Measurements from ENCODE around the gene TSPAN17.

Gene TSPAN17

DNA sequence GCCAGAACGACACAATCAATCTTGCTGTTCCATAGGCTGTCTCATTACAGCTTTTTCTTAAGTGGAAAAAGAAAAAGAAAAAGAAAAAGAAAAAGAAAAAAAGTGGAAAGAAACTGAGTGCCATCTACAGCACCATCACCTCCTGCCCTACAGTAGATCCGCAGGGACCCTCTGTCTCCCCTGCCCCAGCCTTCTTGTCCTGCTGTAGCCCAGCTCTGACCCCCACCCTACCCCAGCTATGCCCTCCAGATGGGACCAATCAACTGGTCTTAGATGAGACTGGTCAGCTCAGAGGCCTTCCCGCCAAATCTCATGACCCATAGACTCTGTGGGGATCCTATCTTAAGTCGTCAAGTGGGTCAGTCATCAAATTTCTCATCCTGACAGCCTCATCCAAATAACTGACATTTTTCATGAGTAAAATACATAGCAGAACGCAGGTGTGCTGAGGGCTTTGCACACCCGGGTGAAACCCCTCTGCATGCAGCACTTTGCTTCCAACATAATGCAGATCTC, 34.8 kb downstream of the TSPAN17 start:
- peaks cover 2% of the 10 kb centered on the region for H3K4me1 ChIP-seq (ENCODE audit: control insufficient read depth, insufficient read depth, low read length, unreplicated experiment)
- no peaks in the 10 kb centered on the region for H3K79me2 ChIP-seq (ENCODE audit: control insufficient read depth, insufficient read depth, low read length, unreplicated experiment)
- H3K4me3 ChIP-seq (ENCODE audit: low read depth, low read length) = no peak overlapping the region
- H3K27ac ChIP-seq (ENCODE audit: low read depth, low read length) = no peak overlapping the region
- peaks cover 85% of the 10 kb centered on the region for H3K27me3 ChIP-seq (ENCODE audit: insufficient read depth, low read length)
- no peaks in the 10 kb centered on the region for H3K36me3 ChIP-seq (ENCODE audit: insufficient read depth, low read length)
- H2AFZ ChIP-seq (ENCODE audit: low read length, unreplicated experiment) = no peak overlapping the region

DNA sequence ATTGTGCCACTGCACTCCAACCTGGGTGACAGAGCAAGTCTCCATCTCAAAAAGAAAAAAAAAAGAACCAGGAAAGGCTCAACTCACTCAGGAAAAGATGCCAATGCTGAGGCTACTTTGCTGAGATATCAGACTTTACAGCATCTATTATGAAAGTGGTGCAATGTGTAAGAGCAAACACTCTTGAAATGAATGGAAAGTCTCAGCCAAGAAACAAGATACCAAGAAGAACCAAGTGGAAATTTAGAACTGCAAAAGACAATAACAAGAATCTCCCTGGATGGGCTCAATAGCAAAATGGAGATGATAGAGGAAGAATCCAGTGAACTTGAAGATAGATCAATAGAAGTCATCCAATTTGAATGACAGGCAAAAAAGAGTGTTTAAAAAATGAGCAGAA, 37.7 kb downstream of the TSPAN17 start:
- H3K36me3 ChIP-seq (ENCODE audit: insufficient read depth, low read length) = no peaks in the 10 kb centered on the region
- H3K4me3 ChIP-seq (ENCODE audit: low read depth, low read length) = no peak overlapping the region
- H3K4me1 ChIP-seq (ENCODE audit: control insufficient read depth, insufficient read depth, low read length, unreplicated experiment) = no peaks in the 10 kb centered on the region
- H2AFZ ChIP-seq (ENCODE audit: low read length, unreplicated experiment) = no peak overlapping the region
- H3K27ac ChIP-seq (ENCODE audit: low read depth, low read length) = no peak overlapping the region
- peaks cover 90% of the 10 kb centered on the region for H3K27me3 ChIP-seq (ENCODE audit: insufficient read depth, low read length)
- no peaks in the 10 kb centered on the region for H3K79me2 ChIP-seq (ENCODE audit: control insufficient read depth, insufficient read depth, low read length, unreplicated experiment)

DNA sequence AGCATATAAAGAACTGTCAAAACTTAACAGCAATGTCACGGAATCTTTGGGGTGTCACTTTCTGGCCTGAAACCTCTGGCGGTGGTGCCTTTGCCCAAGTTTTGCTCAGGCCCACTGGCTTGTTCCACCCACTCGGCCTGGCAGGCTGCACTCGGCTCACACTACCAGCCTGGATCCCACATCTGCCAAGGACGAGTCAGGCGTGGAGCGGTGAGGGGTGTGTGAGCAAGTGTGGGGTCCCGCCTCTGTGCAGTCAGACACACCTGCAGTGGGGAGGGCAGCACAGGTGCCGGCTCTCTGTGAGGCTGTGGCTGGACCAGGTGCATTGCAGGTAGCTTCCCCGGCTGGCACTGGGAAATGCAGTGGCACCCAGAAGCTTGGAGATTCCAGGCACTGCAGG, 40.0 kb downstream of the TSPAN17 start:
- Histone ChIP-seq H3K79me2 (ENCODE audit: control insufficient read depth, insufficient read depth, low read length, unreplicated experiment) (no peaks in the 10 kb centered on the region), H3K36me3 (ENCODE audit: insufficient read depth, low read length) (no peaks in the 10 kb centered on the region), H2AFZ (ENCODE audit: low read length, unreplicated experiment) (no peak overlapping the region), H3K27me3 (ENCODE audit: insufficient read depth, low read length) (peaks cover 90% of the 10 kb centered on the region), H3K4me1 (ENCODE audit: control insufficient read depth, insufficient read depth, low read length, unreplicated experiment) (no peaks in the 10 kb centered on the region), H3K27ac (ENCODE audit: low read depth, low read length) (no peak overlapping the region), H3K4me3 (ENCODE audit: low read depth, low read length) (no peak overlapping the region)

DNA sequence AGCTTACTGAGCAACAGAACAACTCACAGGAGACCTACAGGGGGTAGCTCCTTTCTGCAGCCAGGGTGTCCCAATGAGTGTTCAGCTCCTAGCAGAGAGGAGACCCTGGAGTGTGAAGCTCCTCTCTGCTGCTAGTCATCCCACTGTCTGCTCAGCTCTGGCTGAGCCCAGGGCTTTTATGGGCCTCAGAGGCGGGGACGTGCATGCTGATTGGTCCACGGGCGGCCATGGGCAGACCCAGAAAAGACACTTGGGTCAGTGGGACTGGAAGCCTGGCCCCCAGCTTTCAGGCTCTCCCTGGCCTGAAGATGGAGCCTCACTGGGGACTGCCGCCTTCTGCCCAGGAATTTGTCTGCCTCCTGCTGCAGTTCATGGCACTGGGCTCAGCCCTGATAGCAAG, 40.6 kb downstream of the TSPAN17 start:
- Histone ChIP-seq H3K4me3 (ENCODE audit: low read depth, low read length) (no peak overlapping the region), H3K27ac (ENCODE audit: low read depth, low read length) (no peak overlapping the region), H3K27me3 (ENCODE audit: insufficient read depth, low read length) (peaks cover 90% of the 10 kb centered on the region), H3K36me3 (ENCODE audit: insufficient read depth, low read length) (no peaks in the 10 kb centered on the region), H2AFZ (ENCODE audit: low read length, unreplicated experiment) (no peak overlapping the region), H3K79me2 (ENCODE audit: control insufficient read depth, insufficient read depth, low read length, unreplicated experiment) (no peaks in the 10 kb centered on the region), H3K4me1 (ENCODE audit: control insufficient read depth, insufficient read depth, low read length, unreplicated experiment) (no peaks in the 10 kb centered on the region)

GRCh38 chr5:176690911-176691310, 43.6 kb downstream of the TSPAN17 start:
- H3K79me2 ChIP-seq (ENCODE audit: control insufficient read depth, insufficient read depth, low read length, unreplicated experiment) = no peaks in the 10 kb centered on the region
- no peaks in the 10 kb centered on the region for H3K36me3 ChIP-seq (ENCODE audit: insufficient read depth, low read length)
- no peak overlapping the region for H3K27ac ChIP-seq (ENCODE audit: low read depth, low read length)
- no peak overlapping the region for H3K4me3 ChIP-seq (ENCODE audit: low read depth, low read length)
- H3K4me1 ChIP-seq (ENCODE audit: control insufficient read depth, insufficient read depth, low read length, unreplicated experiment) = no peaks in the 10 kb centered on the region
- no peak overlapping the region for H2AFZ ChIP-seq (ENCODE audit: low read length, unreplicated experiment)
- H3K27me3 ChIP-seq (ENCODE audit: insufficient read depth, low read length) = peaks cover 90% of the 10 kb centered on the region

DNA sequence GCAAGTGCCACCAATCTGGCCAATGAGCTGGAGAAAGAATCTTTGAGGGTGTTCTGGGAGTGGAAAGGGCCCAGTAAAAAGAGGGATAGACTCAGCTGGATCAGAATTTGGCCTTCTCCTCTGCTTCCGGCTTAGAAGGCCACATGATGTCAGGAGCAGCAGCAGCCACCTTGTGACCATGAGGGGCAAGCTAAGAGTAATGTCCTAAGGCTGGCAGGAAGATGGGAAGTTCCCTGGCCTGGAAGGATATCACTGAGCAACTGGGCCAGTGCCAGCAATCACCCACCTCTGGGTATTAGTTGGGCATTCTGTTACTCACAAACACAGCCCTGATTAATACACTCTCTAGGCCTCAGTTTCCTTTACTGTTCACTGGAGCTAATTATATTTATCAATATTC, 44.2 kb downstream of the TSPAN17 start:
- no peak overlapping the region for H2AFZ ChIP-seq (ENCODE audit: low read length, unreplicated experiment)
- no peaks in the 10 kb centered on the region for H3K79me2 ChIP-seq (ENCODE audit: control insufficient read depth, insufficient read depth, low read length, unreplicated experiment)
- H3K4me3 ChIP-seq (ENCODE audit: low read depth, low read length) = no peak overlapping the region
- no peaks in the 10 kb centered on the region for H3K4me1 ChIP-seq (ENCODE audit: control insufficient read depth, insufficient read depth, low read length, unreplicated experiment)
- H3K27ac ChIP-seq (ENCODE audit: low read depth, low read length) = no peak overlapping the region
- no peaks in the 10 kb centered on the region for H3K36me3 ChIP-seq (ENCODE audit: insufficient read depth, low read length)
- peaks cover 95% of the 10 kb centered on the region for H3K27me3 ChIP-seq (ENCODE audit: insufficient read depth, low read length)

DNA sequence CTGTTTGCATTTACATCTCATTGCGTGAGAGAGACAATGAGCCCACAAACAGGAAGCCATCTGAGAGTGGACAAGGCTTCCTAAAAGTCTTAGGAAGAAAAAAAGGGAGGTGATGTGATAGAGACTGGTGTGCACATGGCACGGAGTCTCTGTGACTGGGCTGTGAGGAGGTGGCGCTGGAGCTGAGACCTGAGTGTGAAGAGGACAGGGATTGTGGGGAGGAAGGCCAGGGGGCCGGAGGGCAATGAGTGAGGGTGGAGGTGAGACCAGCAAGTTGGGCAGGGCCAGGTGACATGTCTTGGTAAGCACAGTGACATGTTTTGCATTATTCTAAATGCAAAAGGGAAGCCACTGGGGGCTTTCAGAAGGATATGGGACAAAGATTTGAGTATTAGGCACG, 45.0 kb downstream of the TSPAN17 start:
- no peak overlapping the region for H3K4me3 ChIP-seq (ENCODE audit: low read depth, low read length)

DNA sequence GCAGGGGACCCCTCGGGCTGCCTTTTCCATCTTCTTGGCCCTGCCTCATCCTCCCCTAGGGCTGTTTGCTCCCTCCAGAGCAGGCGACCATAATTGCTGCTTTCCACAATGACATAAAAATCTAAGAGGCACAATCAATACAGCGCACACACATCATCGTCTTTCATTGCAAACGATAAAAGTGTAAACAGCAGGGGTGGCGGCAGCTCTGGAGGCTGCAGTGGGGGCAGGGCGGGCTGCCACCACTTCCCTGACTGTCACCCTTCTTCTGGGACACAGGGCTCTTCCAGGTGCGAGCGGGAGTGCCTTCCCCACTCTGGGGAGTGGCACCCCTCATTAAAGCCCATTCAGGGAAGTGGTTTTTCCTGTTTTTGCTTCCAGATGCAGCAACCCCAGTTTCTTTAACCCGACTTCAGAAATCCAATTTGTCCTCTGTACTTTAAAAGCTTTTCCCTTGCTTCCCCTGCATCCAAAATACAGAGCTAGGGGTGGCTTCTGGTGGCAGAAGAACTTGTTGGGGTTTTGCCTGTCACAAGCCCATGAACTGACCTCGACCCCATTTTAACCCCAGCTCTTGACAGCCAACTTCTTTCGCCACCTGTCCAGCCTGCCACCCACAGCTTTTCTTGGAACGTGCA, 45.7 kb downstream of the TSPAN17 start:
- H2AFZ ChIP-seq (ENCODE audit: low read length, unreplicated experiment) = no peak overlapping the region
- H3K4me3 ChIP-seq (ENCODE audit: low read depth, low read length) = no peak overlapping the region
- H3K36me3 ChIP-seq (ENCODE audit: insufficient read depth, low read length) = no peaks in the 10 kb centered on the region
- H3K79me2 ChIP-seq (ENCODE audit: control insufficient read depth, insufficient read depth, low read length, unreplicated experiment) = no peaks in the 10 kb centered on the region
- no peak overlapping the region for H3K27ac ChIP-seq (ENCODE audit: low read depth, low read length)
- peaks cover 99% of the 10 kb centered on the region for H3K27me3 ChIP-seq (ENCODE audit: insufficient read depth, low read length)
- no peaks in the 10 kb centered on the region for H3K4me1 ChIP-seq (ENCODE audit: control insufficient read depth, insufficient read depth, low read length, unreplicated experiment)

More for the DNA sequence above, 45.0 kb downstream of the TSPAN17 start:
- no peaks in the 10 kb centered on the region for H3K79me2 ChIP-seq (ENCODE audit: control insufficient read depth, insufficient read depth, low read length, unreplicated experiment)
- H3K4me1 ChIP-seq (ENCODE audit: control insufficient read depth, insufficient read depth, low read length, unreplicated experiment) = no peaks in the 10 kb centered on the region
- H3K27ac ChIP-seq (ENCODE audit: low read depth, low read length) = no peak overlapping the region
- H3K27me3 ChIP-seq (ENCODE audit: insufficient read depth, low read length) = peaks cover 96% of the 10 kb centered on the region
- no peak overlapping the region for H2AFZ ChIP-seq (ENCODE audit: low read length, unreplicated experiment)
- no peaks in the 10 kb centered on the region for H3K36me3 ChIP-seq (ENCODE audit: insufficient read depth, low read length)

GRCh38 chr5:176693477-176693851, 46.2 kb downstream of the TSPAN17 start:
- H3K27me3 ChIP-seq (ENCODE audit: insufficient read depth, low read length) = peaks cover 100% of the 10 kb centered on the region
- no peak overlapping the region for H3K27ac ChIP-seq (ENCODE audit: low read depth, low read length)
- no peak overlapping the region for H2AFZ ChIP-seq (ENCODE audit: low read length, unreplicated experiment)
- no peaks in the 10 kb centered on the region for H3K4me1 ChIP-seq (ENCODE audit: control insufficient read depth, insufficient read depth, low read length, unreplicated experiment)
- no peaks in the 10 kb centered on the region for H3K79me2 ChIP-seq (ENCODE audit: control insufficient read depth, insufficient read depth, low read length, unreplicated experiment)
- no peaks in the 10 kb centered on the region for H3K36me3 ChIP-seq (ENCODE audit: insufficient read depth, low read length)
- H3K4me3 ChIP-seq (ENCODE audit: low read depth, low read length) = no peak overlapping the region

DNA sequence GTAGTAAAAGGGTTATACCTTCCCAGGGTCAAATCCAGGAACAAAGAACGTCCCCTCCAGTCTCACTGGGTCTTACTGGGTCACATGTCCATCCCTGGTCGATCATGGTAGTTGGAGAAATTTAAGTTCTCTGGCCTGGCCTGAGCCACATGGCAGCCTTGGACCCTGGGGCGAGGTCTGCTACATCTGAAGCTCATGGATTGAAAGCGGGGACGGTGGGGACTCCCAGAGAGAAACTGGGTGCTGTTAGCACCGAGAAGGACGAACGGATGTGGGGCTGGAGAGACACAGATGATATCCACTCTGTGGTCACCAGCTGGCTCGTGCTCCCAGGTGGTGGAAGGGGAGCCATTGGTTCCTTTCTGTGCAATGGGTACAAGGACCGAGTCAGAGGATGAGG, 46.9 kb downstream of the TSPAN17 start:
- Histone ChIP-seq H3K4me1 (ENCODE audit: control insufficient read depth, insufficient read depth, low read length, unreplicated experiment) (no peaks in the 10 kb centered on the region), H2AFZ (ENCODE audit: low read length, unreplicated experiment) (no peak overlapping the region), H3K27ac (ENCODE audit: low read depth, low read length) (no peak overlapping the region), H3K27me3 (ENCODE audit: insufficient read depth, low read length) (peaks cover 100% of the 10 kb centered on the region), H3K36me3 (ENCODE audit: insufficient read depth, low read length) (no peaks in the 10 kb centered on the region), H3K4me3 (ENCODE audit: low read depth, low read length) (no peak overlapping the region), H3K79me2 (ENCODE audit: control insufficient read depth, insufficient read depth, low read length, unreplicated experiment) (no peaks in the 10 kb centered on the region)

- Histone ChIP-seq H3K36me3 (ENCODE audit: insufficient read depth, low read length) (no peaks in the 10 kb centered on the region), H3K27ac (ENCODE audit: low read depth, low read length) (no peak overlapping the region), H2AFZ (ENCODE audit: low read length, unreplicated experiment) (no peak overlapping the region), H3K4me3 (ENCODE audit: low read depth, low read length) (no peak overlapping the region), H3K79me2 (ENCODE audit: control insufficient read depth, insufficient read depth, low read length, unreplicated experiment) (no peaks in the 10 kb centered on the region), H3K27me3 (ENCODE audit: insufficient read depth, low read length) (peaks cover 97% of the 10 kb centered on the region), H3K4me1 (ENCODE audit: control insufficient read depth, insufficient read depth, low read length, unreplicated experiment) (no peaks in the 10 kb centered on the region)
These were observed 47.3 kb downstream of the TSPAN17 start for GRCh38 chr5:176694631-176695030.
